GM19324 (cell line): Measurements from ENCODE around the gene TCF12.

Experiments used
- ATAC-seq: cut with Tn5 transposase; IDR thresholded peaks from one replicate; pipeline ENCODE4 v1.9.1; 2021; ENCODE audit warnings: mild to moderate bottlenecking, moderate library complexity; ENCODE audit not compliant: unreplicated experiment, low FRiP score

TCF12 gene

GRCh38 chr15:57234156-57234555, 315.7 kb downstream of the TCF12 start:
- no peak for ATAC-seq

GRCh38 chr15:57235186-57235585, 316.7 kb downstream of the TCF12 start:
- no peak for ATAC-seq

- ATAC-seq: no peak
Observed at GRCh38 chr15:57235873-57236272, 317.4 kb downstream of the TCF12 start.

- no peak for ATAC-seq
Observed at GRCh38 chr15:57236561-57237300, 318.3 kb downstream of the TCF12 start.

- ATAC-seq: no peak
Observed at GRCh38 chr15:57237301-57237642, 318.8 kb downstream of the TCF12 start.

- no peak for ATAC-seq
Observed at GRCh38 chr15:57237676-57238075, 319.2 kb downstream of the TCF12 start.

GRCh38 chr15:57245130-57245529, 326.7 kb downstream of the TCF12 start:
- no peak for ATAC-seq

GRCh38 chr15:57245714-57246113, 327.3 kb downstream of the TCF12 start:
- ATAC-seq: no peak

- no peak for ATAC-seq
Observed at GRCh38 chr15:57248074-57248473, 329.6 kb downstream of the TCF12 start.

GRCh38 chr15:57251308-57251707, 332.9 kb downstream of the TCF12 start:
- no peak for ATAC-seq

GRCh38 chr15:57251941-57252340, 333.5 kb downstream of the TCF12 start:
- no peak for ATAC-seq

GRCh38 chr15:57253082-57253481, 334.6 kb downstream of the TCF12 start:
- no peak for ATAC-seq

- ATAC-seq: no peak
Observed at GRCh38 chr15:57253500-57253899, 335.1 kb downstream of the TCF12 start.

- no peak for ATAC-seq
Observed at GRCh38 chr15:57255751-57256341, 337.4 kb downstream of the TCF12 start.

- no peak for ATAC-seq
Observed at GRCh38 chr15:57256939-57257338, 338.5 kb downstream of the TCF12 start.

- no peak for ATAC-seq
Observed at GRCh38 chr15:57259568-57260040, 341.2 kb downstream of the TCF12 start.

GRCh38 chr15:57263520-57263919, 345.1 kb downstream of the TCF12 start:
- no peak for ATAC-seq

- no peak for ATAC-seq
Observed at GRCh38 chr15:57272771-57273357, 354.4 kb downstream of the TCF12 start.

GRCh38 chr15:57273402-57273801, 355.0 kb downstream of the TCF12 start:
- no peak for ATAC-seq

GRCh38 chr15:57278439-57278838, 360.0 kb downstream of the TCF12 start:
- ATAC-seq: no peak

- no peak for ATAC-seq
Observed at GRCh38 chr15:57280464-57280863, 362.0 kb downstream of the TCF12 start.

GRCh38 chr15:57281321-57281720, 362.9 kb downstream of the TCF12 start:
- ATAC-seq: peak; percentile 71
